Hematopoietic multipotent progenitor cell treated with erythropoietin and hydrocortisone succinate and interleukin-3 and kit ligand, for 4 days (in vitro differentiated cells): ENCODE measurements around the gene DCK.
"Not testable (repeated sequence)": the region's sequence is repeated elsewhere in the genome, so short reads cannot be mapped to it uniquely, and the experiment has no call there.

ENCODE experiments used
- DNase-seq: peaks from one replicate; pipeline ENCODE4 v3.0.0-alpha.2; 2015

The DCK gene

GRCh38 chr4:70993181-70994068 is at the start of gene DCK:
Gene DCK, plus strand, starts transcription at chr4:70993649. Its CDS starts 187 bp downstream, at chr4:70993836.
- peak; percentile 98 for DNase-seq

GRCh38 chr4:70945046-70945445 is 48.4 kb upstream of the DCK start:
- peak; percentile 79 for DNase-seq

- DNase-seq = no peak
Measured at GRCh38 chr4:70945452-70946055, 47.9 kb upstream of the DCK start.

GRCh38 chr4:70946939-70947338 is 46.5 kb upstream of the DCK start:
- DNase-seq = no peak

GRCh38 chr4:70948665-70949260 is 44.7 kb upstream of the DCK start:
- peak; percentile 44 for DNase-seq

- peak; percentile 27 for DNase-seq
Measured at GRCh38 chr4:70954032-70954431, 39.4 kb upstream of the DCK start.

- DNase-seq = no peak
Measured at GRCh38 chr4:70956549-70957210, 36.8 kb upstream of the DCK start.

- DNase-seq = no peak
Measured at GRCh38 chr4:70958681-70959080, 34.8 kb upstream of the DCK start.

- DNase-seq = no peak
Measured at GRCh38 chr4:70969076-70969475, 24.4 kb upstream of the DCK start.

- DNase-seq = no peak
Measured at GRCh38 chr4:70976252-70976651, 17.2 kb upstream of the DCK start.

- DNase-seq = peak; percentile 86
Measured at GRCh38 chr4:70979445-70980008, 13.9 kb upstream of the DCK start.

- DNase-seq = no peak
Measured at GRCh38 chr4:70980196-70980595, 13.3 kb upstream of the DCK start.

GRCh38 chr4:70984106-70984505 is 9.3 kb upstream of the DCK start:
- no peak for DNase-seq

GRCh38 chr4:70984589-70984988 is 8.9 kb upstream of the DCK start:
- DNase-seq = no peak

- no peak for DNase-seq
Measured at GRCh38 chr4:70991596-70991995, 1.9 kb upstream of the DCK start.

- DNase-seq = peak; percentile 43
Measured at GRCh38 chr4:70992391-70992881, 1.0 kb upstream of the DCK start.

GRCh38 chr4:70994069-70994366 is 569 bp downstream of the DCK start:
- DNase-seq = peak; percentile 58

- DNase-seq = peak; percentile 85
Measured at GRCh38 chr4:70994387-70995099, 1.1 kb downstream of the DCK start.

- DNase-seq = peak; percentile 48
Measured at GRCh38 chr4:70996018-70996360, 2.5 kb downstream of the DCK start.

- DNase-seq = peak; percentile 32
Measured at GRCh38 chr4:70997036-70997435, 3.6 kb downstream of the DCK start.

- peak; percentile 75 for DNase-seq
Measured at GRCh38 chr4:70997546-70997945, 4.1 kb downstream of the DCK start.

- not testable (repeated sequence) for DNase-seq
Measured at GRCh38 chr4:70999639-71000038, 6.2 kb downstream of the DCK start.
